ENCODE results near the gene AGK.
"Not testable (repeated sequence)": the region's sequence is repeated elsewhere in the genome, so short reads cannot be mapped to it uniquely, and the experiment has no call there.

The AGK gene

DNA sequence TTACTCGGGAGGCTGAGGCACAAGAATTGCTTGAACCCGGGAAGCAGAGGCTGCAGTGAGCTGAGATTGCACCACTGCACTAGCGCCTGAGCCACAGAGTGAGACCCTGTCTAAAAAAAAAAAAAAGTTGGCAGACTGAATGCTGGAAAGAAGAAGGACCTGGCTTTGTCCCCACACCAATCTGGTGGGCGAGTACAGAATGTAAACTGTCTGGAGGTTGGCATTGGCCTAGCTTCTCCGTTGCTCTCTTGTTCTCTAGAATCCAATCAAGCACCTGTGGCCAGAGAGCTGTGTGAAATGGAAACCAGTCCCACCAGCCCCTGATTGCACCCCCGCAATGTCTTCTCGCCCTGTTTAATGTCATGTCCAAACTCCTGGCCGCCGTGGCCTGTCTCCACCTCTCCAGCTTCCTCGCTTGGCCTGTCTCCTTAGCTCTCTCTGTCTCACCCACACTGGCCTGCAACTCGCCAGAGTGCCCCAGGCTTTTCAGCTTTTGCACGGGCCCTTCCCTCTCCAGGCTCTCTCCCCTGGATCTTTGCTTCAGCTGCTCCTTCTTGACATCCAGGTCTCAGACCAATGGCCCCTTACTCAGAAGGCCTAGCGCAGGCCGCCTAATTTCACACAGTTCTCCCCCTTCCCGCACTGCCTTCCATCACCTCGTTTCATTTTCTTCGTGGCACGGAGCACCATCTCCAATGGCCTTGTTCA lies 670 bp upstream of the AGK start:
- in situ Hi-C loops (cut with MboI; ENCODE audit: low sequenced_read_pairs) = no loop called here

DNA sequence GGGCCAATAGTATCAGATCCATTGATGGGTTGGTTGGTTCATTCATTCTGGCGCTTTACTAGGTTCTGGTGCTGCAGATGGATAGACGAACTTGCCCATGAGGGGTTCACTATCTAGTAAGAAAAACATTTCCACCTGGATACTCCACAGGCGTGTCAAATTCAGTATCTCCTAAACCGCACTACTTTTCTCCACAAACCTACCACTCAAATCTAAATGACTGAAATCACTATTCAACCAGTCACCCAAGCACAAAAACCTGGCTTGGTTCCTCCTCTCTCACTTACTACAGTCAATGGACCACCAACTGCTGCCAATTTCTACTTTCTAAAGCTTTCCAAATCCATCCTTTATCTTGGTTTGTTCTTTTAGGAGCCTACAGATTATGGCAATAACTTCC lies 572 bp downstream of the AGK start:
- in situ Hi-C loops (cut with MboI; ENCODE audit: low sequenced_read_pairs) = no loop called here

DNA sequence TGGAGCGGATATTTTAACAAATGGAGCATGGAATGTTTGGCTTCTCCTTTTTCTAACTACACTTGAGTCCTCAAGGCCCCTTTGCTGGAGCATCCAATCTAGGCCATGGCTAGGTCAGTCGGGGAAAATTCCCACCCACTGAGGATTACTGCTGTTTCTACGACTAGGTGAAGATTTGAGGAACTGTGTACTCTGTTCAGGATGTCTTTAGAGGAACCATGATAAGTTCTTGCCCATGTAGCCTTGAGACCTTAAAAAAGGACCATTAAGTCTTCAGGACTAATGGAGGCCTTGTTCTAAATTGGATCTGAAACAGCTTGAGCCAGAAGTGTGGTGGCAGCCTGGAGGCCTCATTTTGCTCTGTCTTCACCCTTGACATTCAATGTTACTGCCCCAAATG lies 6.2 kb downstream of the AGK start:
- in situ Hi-C loops (cut with MboI; ENCODE audit: low sequenced_read_pairs) = no loop called here

DNA sequence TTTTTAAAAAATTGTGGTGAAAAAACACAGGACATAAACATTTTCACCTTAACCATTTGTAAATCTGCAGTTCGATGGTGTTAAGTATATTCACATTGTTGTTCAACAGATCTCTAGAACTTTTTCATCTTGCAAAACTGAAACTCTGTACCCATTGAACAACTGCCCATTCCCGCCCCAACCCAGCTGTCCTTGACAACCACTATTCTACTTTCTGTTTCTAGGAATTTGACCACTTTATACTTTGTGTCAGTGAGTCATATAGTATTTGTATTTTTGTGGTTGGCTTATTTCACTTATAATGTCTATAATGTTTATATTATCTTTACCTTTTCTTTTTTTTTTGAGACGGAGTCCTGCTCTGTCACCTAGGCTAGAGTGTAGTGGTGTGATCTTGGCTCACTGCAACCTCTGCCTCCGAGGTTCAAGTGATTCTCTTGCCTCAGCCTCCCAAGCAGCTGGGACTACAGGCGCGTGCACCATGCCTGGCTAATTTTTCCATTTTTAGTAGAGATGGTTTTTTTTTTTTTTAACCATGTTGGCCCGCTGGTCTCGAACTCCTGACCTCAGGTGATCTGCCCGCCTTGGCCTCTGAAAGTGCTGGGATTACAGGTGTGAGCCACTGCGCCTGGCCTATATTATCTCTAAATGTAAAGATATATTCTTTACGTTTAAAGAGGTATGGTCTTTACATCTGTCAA lies 6.8 kb downstream of the AGK start:
- in situ Hi-C loops (cut with MboI; ENCODE audit: low sequenced_read_pairs) = not testable (repeated sequence)

DNA sequence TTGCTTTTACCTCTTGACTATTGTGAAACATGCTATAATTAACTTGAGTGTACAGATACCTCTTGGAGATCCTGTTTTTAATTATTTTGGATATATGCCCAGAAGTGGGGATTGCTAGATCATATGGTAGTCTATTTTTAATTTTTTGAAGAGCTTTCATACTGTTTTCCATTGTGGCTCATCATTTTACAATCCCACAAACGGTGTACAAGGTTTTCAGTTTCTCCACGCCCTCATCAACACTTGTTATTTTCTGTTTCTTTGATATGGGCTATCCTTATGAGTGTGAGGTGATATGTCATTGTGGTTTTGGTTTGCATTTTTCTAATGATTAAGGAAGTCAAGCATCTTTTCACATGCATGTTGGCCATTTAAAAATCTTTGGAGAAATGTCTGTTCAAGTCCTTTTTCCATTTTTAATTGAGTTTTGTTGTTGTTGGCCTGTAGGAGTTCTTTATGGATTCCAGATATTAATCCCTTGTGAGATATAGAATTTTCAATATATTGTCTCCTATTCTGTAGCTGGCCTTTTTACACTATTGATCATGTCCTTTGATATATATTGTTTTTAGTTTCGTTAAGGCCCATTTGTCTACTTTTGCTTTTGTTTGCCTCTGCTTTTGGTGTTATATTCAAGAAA lies 7.5 kb downstream of the AGK start:
- in situ Hi-C loops (cut with MboI; ENCODE audit: low sequenced_read_pairs) = no loop called here

DNA sequence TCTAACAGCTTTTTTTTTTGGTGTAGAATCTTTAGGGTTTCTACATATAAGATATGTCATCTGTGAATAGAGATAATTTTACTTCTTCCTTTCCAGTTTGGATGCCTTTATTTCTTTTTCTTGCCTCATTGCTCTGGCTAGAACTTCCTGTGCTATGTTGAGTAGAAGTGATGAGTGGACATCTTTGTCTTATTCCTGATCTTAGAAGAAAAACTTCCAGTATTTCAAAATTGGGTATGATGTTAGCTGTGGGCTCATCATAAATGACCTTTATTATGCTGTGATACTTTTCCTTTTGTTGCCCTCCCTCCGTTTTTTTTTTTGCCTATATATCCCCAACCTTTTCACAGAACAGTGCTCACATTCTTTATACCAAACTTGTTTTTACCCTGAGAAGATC lies 8.8 kb downstream of the AGK start:
- in situ Hi-C loops (cut with MboI; ENCODE audit: low sequenced_read_pairs) = no loop called here

DNA sequence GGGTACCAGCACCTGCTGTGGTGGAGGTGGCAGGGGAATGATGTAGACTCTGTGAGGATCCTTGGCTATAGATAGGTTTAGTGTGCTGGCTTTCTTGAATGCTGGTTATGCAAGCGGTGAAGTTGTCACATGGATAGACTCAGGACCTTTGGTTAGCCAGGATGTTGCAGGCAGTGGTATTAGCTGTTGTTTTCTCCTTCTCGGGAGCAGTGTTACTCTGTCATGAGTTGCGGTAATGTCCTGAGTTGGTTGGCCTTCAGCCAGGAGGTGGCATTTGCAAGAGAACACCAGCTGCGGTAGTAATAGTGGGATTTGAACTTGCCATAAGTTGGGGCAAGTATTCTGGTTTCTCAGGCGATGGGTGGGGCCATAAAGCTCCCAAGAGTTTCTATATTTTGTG lies 10.8 kb downstream of the AGK start:
- in situ Hi-C loops (cut with MboI; ENCODE audit: low sequenced_read_pairs) = no loop called here

DNA sequence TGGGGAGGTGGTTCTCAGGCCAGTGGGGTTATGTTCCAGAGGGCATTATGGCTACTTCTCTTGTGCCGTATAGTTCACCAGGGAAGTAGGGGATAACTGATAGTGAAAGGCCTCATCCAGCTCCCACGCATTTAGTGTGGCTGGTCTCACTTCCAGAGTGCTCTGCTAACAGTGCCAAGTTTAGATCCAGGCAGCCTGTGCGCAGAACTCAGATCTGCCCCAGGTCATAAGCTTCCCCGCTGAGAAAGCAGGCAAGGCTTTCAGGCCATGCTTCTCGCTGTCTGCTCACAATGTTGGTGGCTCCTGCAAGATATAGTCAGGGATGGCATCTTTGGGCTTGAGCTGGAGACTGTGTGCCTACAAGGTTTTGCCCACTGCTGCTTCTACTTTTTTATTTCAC lies 11.3 kb downstream of the AGK start:
- in situ Hi-C loops (cut with MboI; ENCODE audit: low sequenced_read_pairs) = no loop called here

DNA sequence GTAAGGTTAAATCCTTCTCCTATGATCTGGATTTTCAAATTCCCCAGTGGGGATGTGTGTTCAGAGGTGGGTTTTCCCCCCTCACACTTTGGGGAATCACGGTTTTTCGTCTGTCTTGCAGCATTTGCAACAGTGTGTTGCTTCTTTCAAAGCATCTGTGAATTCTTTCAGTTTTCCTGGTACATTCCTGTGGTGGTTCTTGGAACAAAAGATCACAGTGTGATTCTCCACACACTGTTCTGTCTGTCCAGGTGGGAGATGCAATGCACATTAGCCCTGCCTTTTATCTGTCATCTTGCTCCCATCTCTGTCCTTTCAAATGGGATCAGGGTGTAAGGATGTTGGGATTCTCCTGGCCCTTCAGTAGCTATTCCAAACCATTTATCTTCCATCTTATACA lies 11.8 kb downstream of the AGK start:
- in situ Hi-C loops (cut with MboI; ENCODE audit: low sequenced_read_pairs) = no loop called here

DNA sequence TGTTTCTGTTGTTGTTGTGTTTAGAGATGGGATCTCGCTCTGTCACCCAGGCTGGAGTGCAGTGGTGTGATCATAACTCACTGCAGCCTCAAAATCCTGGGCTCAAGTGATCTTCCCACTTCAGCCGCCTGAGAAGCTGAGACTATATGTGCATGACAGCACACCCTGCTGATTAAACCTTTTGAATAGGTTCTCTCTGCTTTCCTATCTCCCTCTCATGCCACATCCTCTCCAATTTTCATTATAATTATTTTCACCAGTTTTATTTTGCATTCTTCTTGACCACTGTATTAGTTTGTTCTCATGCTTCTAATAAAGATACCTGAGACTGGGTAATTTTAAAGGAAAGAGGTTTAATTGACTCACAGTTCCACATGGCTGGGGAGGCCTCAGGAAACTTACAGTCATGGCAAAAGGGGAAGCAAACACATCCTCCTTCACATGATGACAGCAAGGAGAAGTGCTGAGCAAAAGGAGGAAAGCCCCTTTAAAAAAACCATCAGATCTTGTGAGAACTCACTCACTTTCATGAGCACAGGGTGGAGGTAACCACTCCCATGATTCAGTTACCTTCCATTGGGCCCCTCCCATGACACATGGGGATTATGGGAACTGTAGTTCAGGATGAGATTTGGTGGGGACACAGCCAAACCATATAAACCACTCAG lies 12.9 kb downstream of the AGK start:
- in situ Hi-C loops (cut with MboI; ENCODE audit: low sequenced_read_pairs) = no loop called here

DNA sequence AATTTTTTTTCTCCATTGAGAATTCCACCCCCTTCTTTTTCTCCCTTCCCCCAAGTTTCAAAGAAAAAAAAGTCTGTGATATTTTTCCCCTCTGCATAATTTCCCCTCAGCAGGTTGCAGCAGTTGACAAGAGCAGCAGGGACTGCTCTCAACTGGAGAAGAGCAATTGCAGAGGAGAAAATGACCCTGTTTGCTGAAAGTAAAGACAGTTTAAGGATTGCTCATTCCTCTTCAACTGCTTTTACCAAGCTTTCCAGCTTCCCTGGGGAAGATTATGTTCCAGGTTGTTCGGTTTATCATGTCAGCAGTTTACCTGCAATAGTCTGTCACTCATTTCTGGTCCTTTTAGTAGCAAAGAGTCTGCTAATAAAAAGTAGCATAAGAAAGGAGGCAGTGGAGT lies 16.2 kb downstream of the AGK start:
- in situ Hi-C loops (cut with MboI; ENCODE audit: low sequenced_read_pairs) = no loop called here

DNA sequence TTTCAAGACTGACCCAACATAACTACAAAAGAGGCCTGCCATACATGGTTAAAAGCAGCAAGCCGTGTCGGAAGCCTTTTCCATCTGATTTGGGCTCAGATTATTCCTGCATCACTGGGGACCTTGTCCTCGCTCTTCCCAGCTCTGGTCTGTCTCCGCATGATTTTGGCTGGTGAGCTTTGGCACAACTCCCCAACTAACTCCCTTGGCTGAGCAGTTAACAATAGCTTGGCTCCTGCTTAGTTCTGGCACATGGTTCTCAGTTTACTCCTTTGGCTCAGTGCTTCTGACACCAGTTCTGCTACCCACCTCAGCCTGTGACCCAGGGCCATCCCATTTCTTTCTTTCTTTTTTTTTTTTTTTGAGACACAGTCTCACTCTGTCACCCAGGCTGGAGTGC lies 17.0 kb downstream of the AGK start:
- in situ Hi-C loops (cut with MboI; ENCODE audit: low sequenced_read_pairs) = no loop called here

DNA sequence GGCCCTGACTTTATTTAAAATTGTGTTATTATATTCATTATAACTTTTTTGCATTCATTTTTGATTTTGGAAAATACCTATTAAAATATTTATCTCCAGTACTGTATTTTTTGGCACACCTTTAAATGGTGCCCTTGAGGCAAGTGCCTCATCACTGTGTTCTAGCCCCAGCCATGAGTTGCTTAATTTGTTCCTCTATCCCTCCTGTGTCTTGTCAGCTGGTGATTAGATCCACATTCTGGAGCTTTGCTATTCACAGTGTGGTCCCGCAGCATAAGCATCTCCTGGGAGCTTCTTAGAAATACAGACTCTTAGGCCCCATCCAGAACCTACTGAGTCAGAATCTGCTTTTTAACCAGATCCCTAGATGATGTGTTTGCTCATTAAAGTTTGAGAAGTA lies 19.8 kb downstream of the AGK start:
- in situ Hi-C loops (cut with MboI; ENCODE audit: low sequenced_read_pairs) = no loop called here

DNA sequence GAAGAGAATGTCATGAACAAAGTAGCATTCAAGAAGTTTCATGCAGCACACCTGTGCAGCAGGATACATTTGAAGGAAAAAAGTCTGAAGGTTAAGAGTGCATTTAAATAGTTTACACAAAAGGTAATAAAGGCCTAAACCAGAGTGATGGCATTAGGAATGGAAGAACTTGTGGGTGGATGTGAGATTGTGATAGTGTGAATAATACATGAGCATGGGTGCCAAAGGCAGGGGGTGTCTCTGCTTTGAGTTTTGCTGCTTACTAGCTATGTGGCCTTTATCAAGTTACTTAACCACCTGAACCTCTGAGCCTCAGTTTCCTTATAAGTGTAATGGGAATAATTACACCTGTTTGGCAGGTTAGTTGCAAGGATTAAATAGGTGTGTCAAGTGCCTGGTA lies 21.0 kb downstream of the AGK start:
- in situ Hi-C loops (cut with MboI; ENCODE audit: low sequenced_read_pairs) = no loop called here

DNA sequence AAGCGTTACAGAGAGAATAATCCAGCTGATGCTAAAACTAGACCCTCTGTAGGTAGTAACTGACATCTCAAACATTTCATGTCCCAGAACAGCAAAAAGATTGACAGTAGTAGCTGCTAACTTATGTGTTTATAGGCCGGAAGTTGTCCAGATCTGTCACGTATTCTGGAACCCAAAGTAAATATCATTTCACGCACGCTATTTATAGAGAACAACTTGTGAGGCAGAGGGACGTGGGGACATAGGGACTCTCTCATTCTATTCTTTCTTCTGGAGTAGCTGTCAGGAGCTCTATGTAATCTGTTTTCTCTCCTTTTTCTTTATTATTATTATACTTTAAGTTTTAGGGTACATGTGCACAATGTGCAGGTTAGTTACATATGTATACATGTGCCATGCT lies 22.3 kb downstream of the AGK start:
- in situ Hi-C loops (cut with MboI; ENCODE audit: low sequenced_read_pairs) = no loop called here

DNA sequence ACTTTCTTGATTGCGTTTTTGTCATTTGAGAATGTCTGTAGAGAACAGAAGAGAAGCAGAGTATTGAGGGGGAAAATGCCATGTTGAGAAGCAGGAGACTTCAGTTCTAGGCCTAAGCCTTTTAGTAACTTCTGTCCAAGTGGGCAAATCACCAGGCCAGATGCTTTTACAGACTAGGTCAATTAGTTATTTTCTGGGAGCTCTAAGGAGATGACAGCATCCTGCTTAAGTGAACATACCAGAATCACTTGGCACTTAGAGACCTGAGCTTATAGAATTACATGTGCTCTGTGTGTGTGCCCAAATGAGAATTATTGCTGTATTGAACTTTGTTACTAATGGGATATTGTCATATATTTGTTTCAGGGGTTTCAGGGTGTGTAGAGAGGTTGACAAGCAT lies 24.0 kb downstream of the AGK start:
- in situ Hi-C loops (cut with MboI; ENCODE audit: low sequenced_read_pairs) = no loop called here

DNA sequence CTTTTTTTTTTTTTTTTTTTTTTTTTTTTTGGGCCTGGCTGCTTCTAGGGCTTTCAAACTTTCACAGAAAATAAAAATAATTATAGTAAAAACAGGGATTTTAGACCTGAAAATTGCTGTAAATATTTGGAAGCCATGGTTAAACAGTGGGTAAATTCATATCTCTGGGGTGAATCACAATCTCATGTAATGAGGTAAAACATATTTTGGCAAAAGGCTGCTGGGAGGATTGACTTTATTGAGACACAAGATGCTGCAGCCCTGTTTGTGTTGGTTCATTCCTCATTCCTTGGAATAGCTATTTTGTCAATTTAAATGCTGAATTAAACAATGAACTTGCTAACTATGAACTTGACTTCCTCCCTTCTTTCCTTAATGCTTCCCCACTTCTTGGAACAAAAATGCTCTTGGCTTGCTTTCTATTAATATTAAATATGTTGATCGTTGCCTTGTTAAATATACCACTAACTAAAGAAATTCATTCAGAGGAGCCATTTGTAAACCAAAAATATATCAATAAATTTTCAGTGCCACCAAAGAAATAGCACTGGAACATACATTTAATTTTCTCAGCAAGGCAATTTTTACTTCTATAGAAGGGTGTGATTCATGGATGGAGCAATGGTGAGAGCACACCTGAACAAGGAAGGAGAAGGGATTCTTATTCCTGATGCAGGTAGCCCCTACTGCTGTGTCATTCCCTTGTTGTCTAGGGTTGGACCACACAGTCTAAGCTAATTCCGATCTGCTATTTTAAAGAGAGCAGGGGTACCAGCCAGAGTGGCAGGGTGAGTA lies 24.6 kb downstream of the AGK start:
- in situ Hi-C loops (cut with MboI; ENCODE audit: low sequenced_read_pairs) = no loop called here

DNA sequence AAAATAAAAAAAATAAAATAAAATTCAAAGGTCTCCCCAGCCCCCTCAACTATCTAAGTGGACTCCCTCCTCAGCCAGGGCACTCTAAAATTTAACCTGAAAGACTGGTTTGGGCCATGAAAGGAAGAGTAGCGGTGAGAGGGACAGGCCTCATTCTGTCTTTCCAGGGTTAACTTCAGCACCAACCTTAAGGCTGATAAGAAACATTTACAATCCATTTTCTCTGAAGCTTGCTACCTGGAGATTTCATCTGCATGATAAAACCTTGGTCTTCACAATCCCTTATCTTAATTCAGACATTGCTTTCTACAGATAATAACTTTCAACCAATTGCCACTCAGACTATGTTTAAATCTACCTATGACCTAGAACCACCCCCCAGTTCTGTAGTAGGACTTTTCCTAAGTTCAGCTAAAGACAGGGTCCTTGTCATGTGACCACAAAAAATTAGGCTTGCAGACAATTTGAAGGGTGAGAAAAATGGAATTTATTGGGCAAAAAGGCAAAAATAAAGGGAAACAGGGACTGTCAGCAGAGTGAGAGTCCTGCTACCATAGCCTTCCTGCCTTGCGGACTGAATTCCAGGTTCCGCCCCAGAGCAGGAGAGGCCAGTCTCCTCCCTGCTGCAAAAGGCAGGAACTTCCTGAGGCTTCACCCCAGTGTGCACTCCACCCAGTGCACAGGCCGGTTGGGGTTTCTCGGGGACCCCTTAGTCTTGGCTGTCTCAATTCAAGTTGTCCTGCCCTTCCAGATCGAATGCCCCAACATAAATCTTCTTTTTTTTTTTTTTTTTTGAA lies 26.0 kb downstream of the AGK start:
- in situ Hi-C loops (cut with MboI; ENCODE audit: low sequenced_read_pairs) = no loop called here

DNA sequence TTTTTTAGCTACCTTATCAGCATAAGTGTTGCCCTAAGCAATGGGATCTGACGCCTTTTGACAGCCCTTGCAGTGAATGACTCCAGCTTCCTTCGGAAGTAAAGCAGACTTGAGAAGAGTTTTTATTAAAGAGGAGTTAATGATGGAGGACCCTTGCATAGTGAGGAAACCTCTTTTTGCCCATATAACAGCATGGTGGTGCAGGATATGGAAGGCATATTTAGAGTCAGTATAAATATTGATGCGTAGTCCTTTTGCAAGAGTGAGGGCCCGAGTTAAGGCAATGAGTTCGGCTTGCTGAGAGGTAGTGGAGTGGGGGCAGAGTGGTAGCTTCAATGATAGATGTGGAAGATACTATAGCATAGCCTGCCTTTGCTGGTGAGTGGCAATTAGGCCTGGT lies 28.7 kb downstream of the AGK start:
- in situ Hi-C loops (cut with MboI; ENCODE audit: low sequenced_read_pairs) = not testable (repeated sequence)

DNA sequence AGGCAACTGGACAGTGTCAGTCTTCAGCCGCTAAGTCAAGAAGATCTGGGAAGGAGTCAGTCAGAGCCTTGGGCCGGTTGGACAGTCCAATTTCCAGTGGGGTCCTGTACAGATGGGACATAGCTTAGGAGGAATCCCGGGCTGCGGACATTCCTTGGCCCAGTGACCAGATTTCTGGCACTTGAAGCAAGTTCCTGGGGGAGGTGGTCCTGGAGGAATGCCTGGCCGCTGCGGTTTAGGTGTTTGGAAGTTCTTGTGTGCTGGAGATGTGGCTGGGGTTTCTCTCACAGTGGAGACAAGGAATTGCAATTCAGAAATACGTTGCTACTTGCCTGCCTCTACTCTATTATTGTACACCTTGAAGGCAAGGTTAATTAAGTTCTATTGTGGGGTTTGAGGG lies 30.9 kb downstream of the AGK start:
- in situ Hi-C loops (cut with MboI; ENCODE audit: low sequenced_read_pairs) = not testable (repeated sequence)

Measured in hTERT RPE-1 (cell line).